NCI-H82 treated with DMSO at 0.1 percent for 48 hours (cell line): ENCODE measurements around the gene INO80D.
"Not testable (repeated sequence)": the region's sequence is repeated elsewhere in the genome, so short reads cannot be mapped to it uniquely, and the experiment has no call there.

ENCODE experiments used
- DNase-seq: peaks from one replicate; lab custom pipeline; 2025; ENCODE audit not compliant: unreplicated experiment; lab: John Stamatoyannopoulos, UW

Gene INO80D

DNA sequence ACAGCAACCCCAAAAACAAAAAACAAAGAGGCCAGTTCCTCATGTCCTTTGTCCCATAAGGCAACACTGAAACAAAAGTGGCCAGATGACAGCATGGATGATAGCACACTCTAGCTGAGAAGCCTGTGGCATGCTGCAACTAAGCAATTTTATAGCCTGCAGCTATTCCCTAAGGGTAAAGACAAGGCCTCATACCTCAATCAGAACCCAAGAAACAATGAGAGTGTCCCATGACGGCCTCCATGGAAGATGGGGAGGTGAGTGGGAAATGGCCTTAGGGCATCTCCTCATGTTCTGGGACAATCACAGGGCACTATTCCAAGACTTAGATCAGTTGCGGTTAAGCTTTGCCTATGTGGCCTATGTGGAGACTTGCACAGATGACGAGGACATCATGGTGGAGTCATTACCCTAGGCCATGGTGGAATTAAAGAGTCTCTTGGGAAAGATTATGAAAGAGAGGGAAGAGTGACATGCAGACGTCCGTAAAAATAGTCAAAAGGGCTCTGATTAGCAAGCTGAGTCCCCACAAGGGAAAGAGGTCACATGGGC, 103.1 kb downstream of the INO80D start:
- no peak for DNase-seq

DNA sequence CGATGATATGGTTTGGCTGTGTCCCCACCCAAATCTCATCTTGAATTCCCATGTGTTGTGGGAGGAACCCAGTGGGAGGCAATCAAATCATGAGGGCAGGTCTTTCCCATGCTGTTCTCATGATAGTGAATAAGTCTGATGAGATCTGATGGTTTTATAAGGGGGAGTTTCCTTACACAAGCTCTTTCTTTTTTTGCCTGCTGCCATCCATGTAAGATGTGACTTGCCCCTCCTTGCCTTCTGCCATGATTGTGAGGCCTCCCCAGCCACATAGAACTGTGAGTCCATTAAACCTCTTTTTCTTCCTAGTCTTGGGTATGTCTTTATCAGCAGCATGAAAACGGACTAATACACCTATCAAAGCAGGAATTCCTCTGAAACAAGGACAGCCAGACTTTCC, 107.2 kb downstream of the INO80D start:
- DNase-seq = not testable (repeated sequence)

DNA sequence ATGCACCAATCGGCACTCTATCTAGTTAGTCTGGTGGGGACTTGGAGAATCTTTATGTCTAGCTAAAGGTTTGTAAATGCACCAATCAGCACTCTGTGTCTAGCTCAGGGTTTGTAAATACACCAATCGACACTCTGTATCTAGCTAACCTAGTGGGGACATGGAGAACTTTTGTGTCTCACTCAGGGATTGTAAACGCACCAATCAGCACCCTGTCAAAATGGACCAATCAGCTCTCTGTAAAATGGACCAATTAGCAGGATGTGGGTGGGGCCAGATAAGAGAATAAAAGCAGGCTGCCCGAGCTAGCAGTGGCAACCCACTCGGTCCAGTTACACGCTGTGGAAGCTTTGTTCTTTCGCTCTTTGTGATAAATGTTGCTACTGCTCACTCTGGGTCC, 108.3 kb downstream of the INO80D start:
- DNase-seq = not testable (repeated sequence)

DNA sequence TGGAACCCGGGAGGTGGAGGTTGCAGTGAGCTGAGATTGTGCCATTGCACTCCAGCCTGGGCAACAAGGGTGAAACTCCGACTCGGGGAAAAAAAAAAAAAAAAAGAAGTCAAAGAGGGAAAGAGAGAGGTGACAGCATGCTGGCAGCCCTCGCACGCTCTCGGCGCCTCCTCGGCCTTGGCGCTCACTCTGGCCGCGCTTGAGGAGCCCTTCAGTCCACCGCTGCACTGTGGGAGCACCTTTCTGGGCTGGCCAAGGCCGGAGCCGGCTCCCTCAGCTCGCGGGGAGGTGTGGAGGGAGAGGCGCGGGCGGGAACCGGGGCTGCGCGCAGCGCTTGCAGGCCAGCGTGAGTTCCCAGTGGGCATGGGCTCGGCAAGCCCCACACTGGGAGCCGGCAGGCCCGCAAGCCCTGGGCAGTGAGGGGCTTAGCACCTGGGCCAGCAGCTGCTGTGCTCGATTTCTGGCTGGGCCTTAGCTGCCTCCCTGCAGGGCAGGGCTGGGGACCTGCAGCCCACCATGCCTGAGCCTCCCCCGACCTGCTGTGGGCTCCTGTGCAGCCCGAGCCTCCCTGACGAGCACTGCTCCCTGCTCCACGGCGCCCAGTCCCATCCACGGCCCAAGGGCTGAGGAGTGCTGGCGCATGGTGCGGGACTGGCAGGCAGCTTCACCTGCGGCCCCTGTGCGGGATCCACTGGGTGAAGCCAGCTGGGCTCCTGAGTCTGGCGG, 108.9 kb downstream of the INO80D start:
- DNase-seq = not testable (repeated sequence)

DNA sequence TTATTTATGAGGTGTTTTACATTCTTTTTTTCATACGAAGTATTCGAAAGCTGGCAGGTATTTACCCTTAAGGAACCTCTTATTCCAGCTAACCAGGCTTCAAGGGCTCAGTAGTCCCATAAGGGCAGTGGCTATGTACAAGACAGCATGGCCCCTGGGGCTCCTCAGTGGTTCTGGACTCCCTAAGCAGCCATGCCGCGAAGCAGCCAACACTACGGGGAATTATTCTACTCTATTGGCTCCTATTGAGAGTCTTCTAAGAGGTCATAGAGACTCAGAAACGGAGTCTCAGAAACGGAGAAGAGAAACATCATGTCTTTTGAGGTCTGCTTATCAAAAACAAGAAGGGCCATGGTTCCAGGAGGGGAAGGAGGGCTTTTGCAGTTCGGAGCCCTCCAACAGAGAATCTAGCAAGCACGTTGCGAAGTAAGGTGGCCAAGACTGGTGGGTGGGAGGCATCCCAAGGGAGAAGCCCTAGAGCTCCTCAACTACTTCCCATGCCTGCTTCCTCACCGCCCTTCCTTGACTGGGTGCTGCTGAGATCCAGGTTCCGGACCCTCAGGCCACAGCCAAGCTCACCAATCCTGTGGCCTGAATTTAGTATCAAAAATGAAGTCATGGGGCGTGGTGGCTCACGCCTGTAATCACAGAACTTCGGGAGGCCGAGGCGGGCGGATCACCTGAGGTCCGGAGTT, 109.7 kb downstream of the INO80D start:
- no peak for DNase-seq

DNA sequence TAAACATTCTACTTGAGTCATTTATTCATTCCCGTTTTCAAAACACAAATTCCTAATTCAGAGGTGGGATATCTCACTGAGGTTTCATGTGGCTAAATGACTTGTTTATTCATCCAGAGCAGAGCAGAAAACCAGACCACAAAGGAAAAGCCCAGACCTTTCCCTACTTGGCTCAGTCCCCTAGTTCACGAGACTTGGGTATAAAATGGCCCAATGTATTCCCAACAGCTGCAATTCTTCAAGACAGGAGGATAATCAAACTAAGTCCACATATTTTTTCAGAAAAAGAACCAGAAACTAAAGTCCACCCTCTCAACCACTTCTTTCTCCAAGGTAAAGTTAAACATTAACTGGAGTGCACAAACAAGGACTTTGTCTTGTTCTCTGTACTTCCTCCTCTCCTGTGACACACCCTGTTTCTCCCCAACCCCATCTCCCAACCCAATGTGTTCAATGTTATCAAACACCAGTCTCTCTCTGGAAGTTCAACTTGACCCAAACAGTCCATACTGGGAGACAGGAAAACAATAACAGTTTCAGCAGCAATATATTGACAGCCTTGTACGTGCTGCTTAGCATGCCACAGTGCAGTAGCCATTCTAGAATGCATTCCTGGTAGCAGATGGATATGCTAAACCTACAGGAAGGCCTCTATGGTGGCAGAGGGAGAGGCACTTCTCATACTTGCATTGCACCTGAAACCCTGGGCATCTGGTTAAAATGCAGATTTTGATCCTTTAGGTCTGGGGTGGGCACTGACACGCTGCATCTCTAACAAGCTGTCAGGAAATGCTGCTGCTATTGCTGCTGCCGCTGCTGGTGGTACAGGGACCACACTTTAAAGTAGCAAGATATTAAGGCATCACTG, 110.7 kb downstream of the INO80D start:
- no peak for DNase-seq

DNA sequence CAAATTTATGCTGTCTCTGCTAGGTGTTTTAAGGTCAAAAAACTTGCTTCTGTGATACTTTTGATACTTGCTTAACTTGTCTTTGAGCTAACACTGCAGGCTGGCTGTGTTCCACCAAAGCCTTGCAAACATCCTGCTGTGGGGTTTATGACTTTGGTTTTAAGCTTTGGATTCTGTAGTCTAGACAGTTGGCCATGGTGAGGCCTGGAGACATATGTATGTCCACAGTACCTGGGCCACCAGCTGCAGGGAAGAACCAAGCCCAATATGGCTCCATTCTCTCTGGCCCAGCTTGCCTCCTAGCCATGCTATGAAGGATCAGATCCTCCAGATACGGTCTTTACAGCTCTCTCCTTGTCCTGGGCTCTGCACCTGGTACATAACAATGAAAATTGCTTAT, 113.9 kb downstream of the INO80D start:
- no peak for DNase-seq

DNA sequence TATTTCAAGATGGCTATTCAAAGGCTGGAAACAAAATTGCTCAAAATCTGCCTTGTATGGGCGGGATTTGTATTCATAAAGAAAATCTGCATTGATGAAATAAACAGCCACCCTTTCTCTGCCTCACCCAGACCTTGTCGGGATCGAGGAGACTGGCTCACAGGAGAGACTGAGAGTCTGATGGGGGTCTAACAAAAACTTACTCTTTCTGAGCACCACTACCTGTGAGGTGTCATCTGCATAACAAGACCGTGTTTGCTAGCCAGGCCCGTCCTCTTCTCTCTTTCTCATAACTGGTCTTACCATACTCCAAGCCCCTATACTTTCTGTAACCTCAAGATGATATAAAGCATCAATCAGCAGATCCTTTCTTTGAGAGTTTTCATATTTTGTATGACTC, 115.6 kb downstream of the INO80D start:
- no peak for DNase-seq

DNA sequence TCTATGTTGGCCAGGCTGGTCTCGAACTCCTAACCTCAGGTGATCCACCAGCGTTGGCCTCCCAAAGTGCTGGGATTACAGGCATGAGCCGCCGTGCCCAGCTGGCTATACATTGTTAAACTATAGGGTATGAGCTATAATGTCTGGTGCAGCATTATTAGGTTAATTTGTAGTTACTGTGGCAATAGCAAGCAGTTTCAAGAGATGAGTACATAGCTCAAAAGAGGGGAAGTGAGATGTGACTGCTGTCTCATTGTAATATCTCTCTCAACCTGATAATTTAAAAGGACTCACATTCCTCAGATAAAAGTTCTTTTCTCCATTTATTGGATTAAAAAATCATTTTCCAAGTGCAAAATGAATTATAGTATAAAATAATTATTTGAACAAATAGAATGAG, 116.4 kb downstream of the INO80D start:
- no peak for DNase-seq

DNA sequence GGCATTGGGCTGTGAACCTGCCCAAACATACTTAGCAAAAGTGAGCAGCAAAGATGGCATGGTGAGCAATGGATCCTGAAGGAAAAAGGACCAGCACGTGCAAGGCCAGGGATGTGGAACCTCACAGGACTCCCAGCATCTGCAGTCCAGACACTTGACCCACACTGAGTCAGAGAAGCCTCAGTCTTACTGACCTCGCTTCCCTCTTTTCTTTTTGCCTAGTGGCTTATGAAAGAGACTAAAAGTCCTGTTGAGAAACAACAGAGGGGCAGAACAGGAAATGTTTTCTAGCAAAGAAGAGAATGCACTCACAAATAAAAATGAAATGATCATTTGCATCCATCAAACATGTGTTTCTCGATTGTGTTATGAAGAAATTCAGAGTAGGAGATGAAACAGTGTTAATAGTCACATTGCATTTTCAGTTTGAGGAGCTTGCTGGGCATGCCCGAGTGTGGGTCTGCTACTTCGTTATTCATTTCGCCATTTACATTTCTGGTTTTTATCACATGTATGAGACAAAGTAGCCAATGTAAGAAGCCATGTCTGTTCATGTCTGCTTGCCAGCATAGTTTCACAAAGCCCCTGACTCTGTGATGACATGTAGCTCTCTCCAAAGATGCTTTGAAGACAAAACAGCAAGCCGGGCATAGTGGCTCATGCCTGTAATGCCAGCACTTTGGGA, 118.4 kb downstream of the INO80D start:
- no peak for DNase-seq

DNA sequence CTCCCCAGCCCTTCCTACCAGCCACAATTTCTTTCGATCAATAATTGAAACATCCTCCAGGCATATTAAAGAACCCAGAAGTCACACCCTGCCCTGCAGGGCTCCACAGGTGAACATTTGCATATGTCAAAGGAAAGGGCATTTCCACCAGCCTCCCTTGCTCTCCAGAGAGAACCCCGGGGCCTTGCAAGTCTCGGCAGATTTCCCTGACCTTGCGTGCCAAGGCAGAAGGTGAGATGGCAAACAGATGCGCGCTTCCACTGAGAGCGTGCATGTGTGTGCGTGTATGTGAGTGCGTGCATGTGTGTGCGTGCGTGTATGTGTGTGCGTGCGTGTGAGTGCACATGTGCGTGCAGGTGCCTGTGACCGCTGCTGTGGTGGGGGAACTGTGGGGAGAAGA, 120.3 kb downstream of the INO80D start:
- DNase-seq = no peak

DNA sequence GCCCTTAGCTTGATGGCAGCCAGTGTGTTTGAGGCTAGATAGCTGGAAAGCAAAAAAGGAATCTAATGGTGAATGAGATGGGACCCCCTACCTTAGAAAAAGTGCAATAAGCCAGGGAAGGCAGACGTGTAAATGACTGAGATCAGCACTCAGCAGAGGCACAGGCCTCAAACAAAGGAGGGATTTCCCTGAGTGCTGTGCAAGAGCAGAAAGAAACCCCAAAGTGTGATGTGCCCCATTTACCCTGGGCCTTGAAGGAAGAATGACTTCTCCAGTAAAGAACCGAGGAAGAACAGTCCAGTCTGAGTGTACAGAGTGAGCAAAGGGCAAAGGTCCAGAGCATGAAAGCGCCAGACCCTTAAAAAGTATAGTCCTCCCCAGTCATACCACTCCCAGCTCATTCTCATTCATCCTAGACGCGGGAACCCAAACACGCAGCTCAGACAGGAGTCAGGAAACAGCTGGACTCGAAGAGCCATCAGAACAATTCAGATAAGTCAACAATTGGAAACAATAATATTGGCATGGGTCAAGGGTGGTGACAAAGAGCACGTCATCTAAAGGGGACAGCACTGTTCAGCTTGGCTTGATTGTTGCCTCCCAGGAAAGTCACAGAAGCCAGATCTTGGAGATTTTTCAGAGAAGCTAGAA, 121.7 kb downstream of the INO80D start:
- no peak for DNase-seq

DNA sequence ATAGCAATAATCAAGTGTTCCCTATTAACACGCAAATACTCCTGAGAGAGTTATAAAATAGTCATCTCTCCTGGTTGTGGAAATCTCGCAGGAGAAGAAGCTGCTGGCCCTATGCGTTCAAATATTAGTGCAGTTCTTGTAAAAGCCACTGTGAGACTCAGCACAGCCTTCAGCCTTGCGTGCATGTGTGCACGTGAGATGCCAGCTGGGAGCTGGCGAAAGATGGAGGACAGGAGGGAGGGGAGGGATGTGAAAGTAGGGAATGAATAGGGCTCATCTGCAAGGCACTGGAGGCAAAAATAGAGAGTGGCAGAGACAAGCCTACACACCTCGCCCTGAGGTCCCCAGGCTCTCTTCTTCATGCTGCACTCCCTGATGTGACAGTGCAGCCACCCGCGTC, 126.5 kb downstream of the INO80D start:
- DNase-seq = no peak

DNA sequence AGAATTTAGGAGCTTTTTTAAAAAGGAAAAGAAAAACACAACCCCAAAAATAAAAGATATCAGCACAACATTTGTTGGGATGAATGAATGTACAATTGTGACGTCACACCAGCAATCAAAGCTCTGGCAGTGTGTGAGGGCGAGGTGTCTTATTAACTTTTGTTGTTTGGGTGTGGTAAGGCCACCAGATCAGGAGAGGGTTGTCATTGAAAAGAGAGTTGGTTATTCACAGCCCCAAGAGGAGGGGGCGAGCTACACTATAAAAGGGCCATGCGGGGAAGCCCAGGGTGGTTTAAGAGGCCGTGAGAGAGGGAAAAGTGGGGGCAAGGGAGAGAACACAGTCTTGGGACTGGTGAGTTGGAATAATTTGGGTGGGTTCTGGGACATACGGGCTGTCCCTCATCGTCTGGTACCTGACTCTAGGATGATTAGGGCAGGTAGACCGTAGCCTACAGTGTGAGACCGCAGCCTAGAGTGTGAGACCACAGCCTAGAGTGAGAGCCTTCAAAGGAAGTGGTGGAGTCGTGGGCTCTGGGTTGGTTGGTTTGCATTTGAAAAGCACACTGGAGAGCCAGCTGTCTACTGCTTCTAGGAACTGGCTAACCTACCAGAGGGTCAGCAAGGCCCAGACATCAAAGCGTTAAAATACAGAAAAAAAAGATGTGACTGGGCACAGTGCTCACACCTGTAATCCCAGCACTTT, 128.4 kb downstream of the INO80D start:
- DNase-seq = no peak

DNA sequence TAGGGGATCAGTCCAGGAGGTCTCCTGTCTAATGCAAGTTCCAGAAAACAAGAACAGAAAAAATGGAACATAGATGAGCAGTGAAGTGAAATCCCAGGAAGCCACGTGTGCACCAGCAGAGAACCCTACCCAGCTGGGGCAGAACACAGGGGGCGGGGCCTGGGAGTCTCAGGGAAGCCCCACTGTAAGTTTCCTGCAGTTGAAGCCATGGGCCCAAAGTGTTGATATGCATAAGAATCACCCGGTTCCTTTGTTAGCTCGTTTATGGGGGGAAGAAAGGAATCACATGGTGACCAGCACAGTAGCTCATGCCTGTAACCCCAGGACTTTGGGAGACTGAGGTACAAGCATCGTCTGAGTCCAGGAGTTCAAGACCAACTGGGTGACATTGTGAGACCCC, 131.3 kb downstream of the INO80D start:
- DNase-seq = no peak

DNA sequence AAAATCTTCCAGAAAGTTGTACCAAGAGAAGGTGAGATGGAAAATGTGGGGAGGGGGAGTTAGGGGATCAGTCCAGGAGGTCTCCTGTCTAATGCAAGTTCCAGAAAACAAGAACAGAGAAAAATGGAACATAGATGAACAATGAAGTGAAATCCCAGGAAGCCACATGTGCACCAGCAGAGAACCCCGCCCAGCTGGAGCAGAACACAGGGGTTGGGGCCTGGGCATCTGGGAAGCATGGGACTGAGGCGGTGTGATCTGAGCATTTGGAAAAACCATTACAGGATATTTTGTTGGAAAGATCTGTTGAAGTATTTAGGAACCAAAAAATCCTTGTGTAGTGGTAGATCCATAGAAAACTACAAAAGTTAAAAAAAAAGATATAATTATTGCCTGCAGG, 133.7 kb downstream of the INO80D start:
- DNase-seq = no peak

DNA sequence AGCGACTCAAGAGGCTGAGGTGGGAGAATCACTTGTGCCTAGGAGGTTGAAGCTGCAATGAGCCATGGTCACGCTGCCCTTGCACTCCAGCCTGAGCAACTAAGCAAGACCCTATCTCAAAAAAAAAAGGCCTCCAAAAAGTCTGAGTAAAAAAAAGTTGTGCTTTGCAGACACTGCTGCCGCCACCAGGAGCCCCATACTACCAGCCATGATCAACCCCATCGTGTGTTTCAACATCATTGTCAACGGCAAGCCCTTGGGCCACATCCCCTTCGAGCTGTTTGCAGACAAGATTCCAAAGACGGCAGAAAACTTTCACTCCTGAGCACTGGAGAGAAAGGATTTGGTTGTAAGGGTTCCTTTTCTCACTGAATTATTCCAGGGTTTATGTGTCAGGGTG, 137.1 kb downstream of the INO80D start:
- DNase-seq = no peak

DNA sequence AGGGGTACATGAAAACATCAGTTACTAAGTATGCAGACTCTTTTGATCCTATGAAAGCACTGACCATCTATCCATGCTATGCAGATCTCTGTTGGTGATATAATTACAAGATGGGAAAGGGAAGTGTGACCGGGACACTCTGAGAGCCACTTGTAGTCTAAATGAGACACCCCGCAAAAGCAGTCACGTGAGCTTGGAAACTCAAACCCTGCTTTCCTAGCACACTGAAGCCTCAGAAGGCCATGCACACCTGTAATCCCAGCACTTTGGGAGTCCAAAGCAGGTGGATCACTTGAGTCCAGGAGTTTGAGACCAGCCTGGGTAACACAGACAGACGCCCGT, 137.5 kb downstream of the INO80D start:
- DNase-seq = no peak

DNA sequence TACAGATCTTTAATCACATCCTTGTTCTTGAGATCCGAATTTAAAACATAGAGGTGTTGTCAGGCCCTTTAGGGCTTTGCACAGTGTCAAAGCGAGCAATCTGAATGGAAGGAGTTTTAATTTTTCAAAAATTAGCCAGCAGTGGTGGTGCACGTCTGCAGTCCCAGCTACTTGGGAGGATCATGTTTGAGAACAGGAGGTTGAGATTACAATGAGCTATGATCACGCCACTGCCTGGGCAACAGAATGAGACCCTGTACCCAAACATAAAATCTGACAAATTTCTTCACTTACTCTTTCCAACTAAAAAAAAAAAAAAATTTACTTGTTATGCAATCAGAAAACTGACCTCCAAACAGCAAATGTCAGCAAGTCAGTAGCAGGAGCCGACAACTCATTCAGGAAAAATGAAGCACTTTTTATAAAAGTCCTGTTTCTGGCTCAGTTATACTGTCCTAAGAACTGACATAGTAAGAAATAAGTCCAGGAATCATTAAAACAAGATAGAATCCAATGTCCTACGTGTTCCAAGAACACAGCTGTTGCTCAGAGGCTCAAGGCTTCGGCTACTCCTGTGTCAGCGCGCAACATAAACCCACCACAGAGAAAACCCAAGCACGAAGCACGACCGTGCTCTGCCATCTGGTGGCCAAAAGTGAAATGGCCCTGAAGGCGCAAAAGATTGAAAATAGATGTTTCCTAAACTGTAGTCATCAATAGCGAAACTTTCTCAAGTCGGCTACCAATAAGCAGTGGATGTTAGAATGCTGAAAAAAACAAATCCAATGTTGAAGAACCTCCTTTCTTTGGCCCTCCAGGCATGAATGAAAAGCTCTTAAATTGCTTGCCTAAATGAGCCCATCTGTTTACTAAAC, 138.1 kb downstream of the INO80D start:
- peak; percentile 53 for DNase-seq
